HFFc6 (cell line): ENCODE measurements around the gene ZNF445. TPM values are rescaled to one million over a fixed set of nuclear protein-coding genes. Genes with fewer than 3 reads are reported as not detected.

Experiments
- DNase-seq: peaks from one replicate; pipeline ENCODE4 v3.0.0-alpha.2; 2018
- H3K27ac Mint-ChIP-seq: 2 replicates; pipeline ENCODE4 v1.8.0; 2020; ENCODE audit warnings: mild to moderate bottlenecking, mixed read lengths
- H3K27me3 Mint-ChIP-seq: 2 replicates; pipeline ENCODE4 v1.8.0; 2021; ENCODE audit warnings: mild to moderate bottlenecking, moderate library complexity, mixed read lengths; ENCODE audit not compliant: insufficient read depth
- H3K36me3 Mint-ChIP-seq: 2 replicates; pipeline ENCODE4 v1.8.0; 2021; ENCODE audit warnings: low read depth, mixed read lengths
- H3K4me1 Mint-ChIP-seq: 2 replicates; pipeline ENCODE4 v1.8.0; 2020; ENCODE audit warnings: low read depth, mixed read lengths
- H3K4me3 Mint-ChIP-seq: 2 replicates; pipeline ENCODE4 v1.8.0; 2020; ENCODE audit warnings: mild to moderate bottlenecking, moderate library complexity, mixed read lengths
- H3K9me3 Mint-ChIP-seq: 2 replicates; pipeline ENCODE4 v1.8.0; 2020; ENCODE audit warnings: mild to moderate bottlenecking, mixed read lengths
- total RNA-seq, 6 experiments: library from RNA; stranded (reverse); fragmentation: NEBNext Ultra II Directional; extraction: Animal tissue kit (Norgen Biotek cat#: 25700); gene quantifications; 2 replicates in 1 of 6; 3 replicates in 5 of 6; pipeline ENCODE4 v1.2.3, GENCODE V29; 2021
- TF ChIP-seq, protein P1 (sequence below): fragments of 200-600 bp; sonication (generic); IDR thresholded peaks from 2 replicates; pipeline ENCODE4 v1.5.0; 2021; ENCODE audit warnings: antibody characterized with exemption, mild to moderate bottlenecking

ZNF445 gene
- total RNA-seq, 6 experiments from 2014 or later, result 11.5 to 13.0 (median 12.5) TPM

DNA sequence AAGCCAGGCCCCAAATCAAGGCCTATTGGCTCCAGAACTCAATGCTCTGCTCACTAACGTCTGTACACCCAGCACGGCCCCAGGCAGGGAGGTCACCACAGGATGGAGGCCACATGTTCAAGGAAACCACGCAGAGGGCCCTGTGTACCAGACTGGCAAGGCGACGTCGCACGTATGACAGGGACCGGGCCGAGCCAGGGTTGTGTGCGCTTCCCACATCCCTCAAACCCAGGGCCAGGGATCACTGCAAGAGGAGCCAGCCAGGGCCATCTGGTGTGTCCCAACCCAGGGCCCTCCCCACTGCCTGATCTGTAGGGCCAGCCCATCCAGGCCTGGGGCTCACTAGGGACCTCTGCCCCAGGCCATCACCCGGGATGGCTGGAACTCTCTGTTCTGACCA is 62.0 kb downstream of the ZNF445 start:
- Mint-ChIP-seq H3K27me3 (peaks cover 10% of the 10 kb centered on the region), H3K4me1 (no peaks in the 10 kb centered on the region), H3K36me3 (no peaks in the 10 kb centered on the region), H3K4me3 (no peak overlapping the region), H3K9me3 (no peaks in the 10 kb centered on the region), H3K27ac (no peak overlapping the region)
- DNase-seq, result no peak
- TF ChIP-seq, protein P1, sequence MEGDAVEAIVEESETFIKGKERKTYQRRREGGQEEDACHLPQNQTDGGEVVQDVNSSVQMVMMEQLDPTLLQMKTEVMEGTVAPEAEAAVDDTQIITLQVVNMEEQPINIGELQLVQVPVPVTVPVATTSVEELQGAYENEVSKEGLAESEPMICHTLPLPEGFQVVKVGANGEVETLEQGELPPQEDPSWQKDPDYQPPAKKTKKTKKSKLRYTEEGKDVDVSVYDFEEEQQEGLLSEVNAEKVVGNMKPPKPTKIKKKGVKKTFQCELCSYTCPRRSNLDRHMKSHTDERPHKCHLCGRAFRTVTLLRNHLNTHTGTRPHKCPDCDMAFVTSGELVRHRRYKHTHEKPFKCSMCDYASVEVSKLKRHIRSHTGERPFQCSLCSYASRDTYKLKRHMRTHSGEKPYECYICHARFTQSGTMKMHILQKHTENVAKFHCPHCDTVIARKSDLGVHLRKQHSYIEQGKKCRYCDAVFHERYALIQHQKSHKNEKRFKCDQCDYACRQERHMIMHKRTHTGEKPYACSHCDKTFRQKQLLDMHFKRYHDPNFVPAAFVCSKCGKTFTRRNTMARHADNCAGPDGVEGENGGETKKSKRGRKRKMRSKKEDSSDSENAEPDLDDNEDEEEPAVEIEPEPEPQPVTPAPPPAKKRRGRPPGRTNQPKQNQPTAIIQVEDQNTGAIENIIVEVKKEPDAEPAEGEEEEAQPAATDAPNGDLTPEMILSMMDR, result no peak

DNA sequence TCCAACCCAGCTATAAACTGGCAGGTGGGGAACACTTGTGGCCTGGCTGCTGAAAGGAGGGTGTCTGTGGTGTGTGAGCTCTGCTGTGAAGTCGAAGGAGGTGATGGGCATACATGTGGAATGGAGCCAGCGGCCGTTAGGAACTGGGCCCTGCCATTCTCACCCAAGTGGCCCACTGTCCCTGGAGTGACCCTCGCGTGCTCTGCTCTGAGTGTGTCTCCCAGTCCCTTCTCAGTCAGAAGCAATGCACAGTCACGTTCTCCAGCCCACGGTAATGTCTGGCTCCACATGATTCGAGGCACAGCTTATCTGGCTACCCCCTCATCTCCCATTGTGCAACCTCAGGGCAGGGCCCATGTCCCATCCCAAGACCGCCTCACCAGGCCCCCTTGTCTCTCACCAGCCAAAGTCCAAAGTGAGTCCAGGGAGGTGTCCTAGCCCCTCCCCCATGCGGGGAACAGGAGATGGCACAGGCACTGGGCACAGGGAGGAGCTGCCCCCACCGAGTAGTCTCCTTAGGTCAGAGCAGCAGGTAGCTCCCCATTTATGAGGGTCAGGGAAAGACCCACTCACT is 62.9 kb downstream of the ZNF445 start:
- no peak overlapping the region for H3K4me3 Mint-ChIP-seq
- peaks cover 8% of the 10 kb centered on the region for H3K27me3 Mint-ChIP-seq
- H3K4me1 Mint-ChIP-seq, result no peaks in the 10 kb centered on the region

DNA sequence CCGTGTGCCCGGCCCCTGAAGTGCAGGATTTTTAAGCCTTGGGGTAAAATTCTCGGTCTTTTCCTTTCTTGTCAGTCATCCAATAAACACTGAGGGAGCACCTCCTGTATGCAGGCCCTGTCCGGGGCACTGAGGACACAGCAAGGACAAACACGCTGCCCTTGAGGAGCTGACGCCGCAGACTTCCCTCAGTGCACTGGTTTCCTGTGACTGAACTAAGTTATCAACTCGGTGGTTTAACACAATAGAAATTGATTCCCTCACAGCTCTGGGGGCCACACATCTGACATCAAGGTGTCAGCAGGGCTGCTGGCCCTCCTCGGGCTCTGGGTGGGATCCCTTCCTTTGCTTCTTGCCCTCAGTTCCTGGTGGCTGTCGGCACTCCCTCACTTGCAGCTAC is 65.1 kb downstream of the ZNF445 start:
- DNase-seq, result no peak
- Mint-ChIP-seq H3K27ac (no peak overlapping the region), H3K9me3 (no peaks in the 10 kb centered on the region), H3K36me3 (no peaks in the 10 kb centered on the region), H3K4me3 (no peak overlapping the region), H3K27me3 (peaks cover 5% of the 10 kb centered on the region), H3K4me1 (no peaks in the 10 kb centered on the region)
- TF ChIP-seq, protein P1, result no peak

More for the DNA sequence above, 62.9 kb downstream of the ZNF445 start:
- no peak for DNase-seq
- H3K9me3 Mint-ChIP-seq, result no peaks in the 10 kb centered on the region
- H3K36me3 Mint-ChIP-seq, result no peaks in the 10 kb centered on the region
- H3K27ac Mint-ChIP-seq, result no peak overlapping the region
- TF ChIP-seq, protein P1, result no peak

DNA sequence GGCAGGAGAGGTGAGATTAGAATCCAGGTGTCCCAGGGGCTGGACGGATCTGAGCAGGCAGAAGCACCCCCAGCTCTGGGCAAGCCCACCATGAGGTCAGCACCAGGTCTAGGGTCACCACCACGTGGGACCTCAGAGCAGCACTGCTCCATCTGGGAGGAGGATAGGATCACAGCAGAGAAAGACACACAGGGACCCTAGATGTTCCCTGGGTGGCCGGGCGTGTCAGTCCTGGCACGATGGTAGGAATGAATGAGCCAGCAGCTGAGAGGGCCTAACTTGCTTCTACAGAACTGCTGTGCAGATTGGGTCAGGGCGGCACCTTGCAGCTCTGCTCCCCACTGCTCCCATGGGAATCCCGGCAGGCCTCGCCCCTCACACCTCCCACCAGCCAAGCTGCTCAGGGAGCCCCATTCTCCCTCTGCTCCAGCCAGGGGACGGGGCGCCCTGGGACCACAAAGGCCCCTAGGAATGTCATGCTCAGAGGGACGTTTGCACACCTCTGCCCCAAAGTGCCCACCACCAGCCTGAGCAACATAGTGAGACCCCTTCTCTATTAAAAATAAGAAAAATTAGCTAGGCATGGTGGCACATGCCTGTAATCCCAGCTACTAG is 66.3 kb downstream of the ZNF445 start:
- H3K9me3 Mint-ChIP-seq, result no peaks in the 10 kb centered on the region
- DNase-seq, result no peak
- no peak overlapping the region for H3K4me3 Mint-ChIP-seq
- no peaks in the 10 kb centered on the region; the same call in 1 of the 2 replicates for H3K27me3 Mint-ChIP-seq
- TF ChIP-seq, protein P1, result no peak
- H3K27ac Mint-ChIP-seq, result no peak overlapping the region
- no peaks in the 10 kb centered on the region for H3K4me1 Mint-ChIP-seq
- no peaks in the 10 kb centered on the region for H3K36me3 Mint-ChIP-seq

DNA sequence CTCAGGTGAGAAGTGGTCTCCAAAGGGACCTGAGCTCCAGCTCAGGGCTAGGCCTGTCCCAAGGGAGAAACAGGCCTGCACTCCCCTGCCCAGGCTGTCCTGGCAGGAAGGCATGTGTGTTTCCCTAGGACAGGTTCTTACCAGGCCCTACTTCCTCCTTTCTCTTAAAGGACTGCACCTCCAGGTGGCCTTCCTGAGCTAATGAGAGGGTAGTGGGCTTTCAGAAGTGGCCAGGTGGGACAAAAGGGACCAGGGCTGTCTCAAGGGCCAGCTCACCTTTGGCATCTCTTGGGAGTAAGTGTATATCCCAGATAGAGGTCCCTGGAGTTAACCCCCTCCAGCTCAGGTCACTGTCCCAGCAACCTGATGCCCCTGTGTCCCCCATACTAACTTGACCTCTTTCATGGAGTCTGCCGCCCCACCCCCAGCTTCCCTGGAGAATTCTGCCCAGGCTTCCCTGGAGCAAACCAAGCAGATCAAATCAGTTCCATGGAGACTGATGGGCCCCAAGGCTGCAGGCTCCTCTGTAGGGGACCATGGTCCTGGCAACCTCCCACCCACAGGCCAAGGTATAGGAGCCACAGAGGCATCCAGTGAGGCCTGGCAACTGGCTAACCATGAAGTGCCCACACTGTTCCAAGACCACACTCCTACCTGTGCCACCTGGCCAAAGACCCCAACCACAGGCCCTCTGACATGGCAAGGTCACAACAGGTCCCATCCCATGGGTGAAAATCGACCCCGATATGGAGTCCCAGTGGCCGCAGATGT is 67.6 kb downstream of the ZNF445 start:
- Mint-ChIP-seq H3K9me3 (no peaks in the 10 kb centered on the region), H3K36me3 (no peaks in the 10 kb centered on the region), H3K27me3 (no peaks in the 10 kb centered on the region; the same call in 1 of the 2 replicates), H3K27ac (no peak overlapping the region), H3K4me3 (no peak overlapping the region), H3K4me1 (no peaks in the 10 kb centered on the region)
- TF ChIP-seq, protein P1, result no peak
- no peak for DNase-seq
